ENCODE data around the gene KLF8.

KLF8 gene

DNA sequence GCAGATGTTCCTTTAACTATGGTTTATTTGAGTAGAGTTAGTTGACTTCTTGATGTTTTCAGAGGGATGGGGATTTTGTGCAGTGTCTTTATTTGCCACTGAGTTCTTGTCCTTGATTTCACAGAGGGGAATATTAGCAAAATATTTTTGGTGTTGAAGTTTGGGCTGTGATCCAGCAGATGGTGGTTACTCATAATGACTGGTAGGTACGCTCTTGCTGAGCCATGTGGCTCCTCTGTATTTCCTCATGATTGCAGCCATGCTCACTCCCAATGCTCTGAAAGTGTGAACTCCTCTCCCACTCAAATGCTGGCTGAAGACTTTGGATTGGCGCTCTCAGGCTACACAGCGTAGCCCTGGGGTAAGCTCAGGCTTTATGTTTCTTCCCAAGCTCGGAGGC is 77.7 kb downstream of the KLF8 start:
- no peak for DNase-seq (ENCODE audit: low read depth in 2 of 2, low spot score in 1 of 2)

DNA sequence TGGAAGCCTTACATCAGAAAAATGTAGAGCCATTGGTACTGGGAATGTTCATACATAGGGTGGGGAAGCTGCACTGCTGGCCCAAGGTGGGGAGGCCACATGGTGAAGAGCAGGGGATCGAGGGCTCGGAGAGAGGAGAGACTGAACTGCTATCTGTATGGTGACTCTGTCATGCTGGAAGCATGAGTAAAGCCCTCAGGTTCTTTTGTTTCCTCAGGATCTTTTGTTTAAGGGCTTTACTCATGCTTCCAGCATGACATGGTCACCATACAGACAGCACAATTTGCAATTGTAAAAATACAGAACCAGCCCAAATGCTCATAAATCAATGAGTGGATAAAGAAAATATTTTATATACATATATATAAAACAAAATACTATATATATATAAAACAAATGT is 78.4 kb downstream of the KLF8 start:
- no peak for DNase-seq (ENCODE audit: low read depth in 2 of 2, low spot score in 1 of 2)

DNA sequence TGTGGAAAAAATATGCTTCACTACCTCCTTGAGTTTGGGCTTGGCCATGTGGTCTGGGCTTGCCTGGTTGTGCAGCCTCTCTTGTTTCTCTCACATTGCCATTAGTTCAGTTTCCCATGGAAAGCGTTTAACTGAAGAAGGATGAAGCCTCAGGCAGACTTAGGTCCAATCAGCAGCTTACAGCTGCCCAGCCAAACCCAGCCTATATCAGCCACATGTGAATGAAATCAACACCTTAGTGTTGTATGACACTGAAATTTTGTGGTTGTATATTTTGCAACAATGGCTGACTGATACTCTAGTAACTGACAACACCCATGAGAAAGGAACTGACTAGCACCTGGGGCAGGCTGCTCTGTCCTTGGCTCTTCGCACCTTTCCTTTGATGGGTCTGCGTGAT is 81.2 kb downstream of the KLF8 start:
- DNase-seq (ENCODE audit: low read depth in 2 of 2, low spot score in 1 of 2), result no peak

DNA sequence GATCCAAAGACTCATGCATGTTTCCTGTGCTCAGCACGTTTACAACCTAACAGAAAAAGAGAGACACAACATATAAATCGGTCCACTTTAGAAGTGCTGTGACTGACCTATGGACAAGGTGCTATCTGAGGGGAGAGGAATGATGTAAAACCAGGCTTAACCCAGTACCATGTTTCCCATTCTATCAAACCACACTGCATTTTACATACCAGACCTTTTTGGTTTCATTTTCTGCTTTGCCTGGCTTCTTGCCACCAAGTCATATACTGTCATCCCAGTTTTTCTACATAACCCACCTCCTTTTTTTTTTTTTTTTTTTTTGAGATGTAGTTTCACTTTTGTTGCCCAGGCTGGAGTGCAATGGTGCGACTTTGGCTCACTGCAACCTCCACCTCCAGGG is 82.2 kb downstream of the KLF8 start:
- DNase-seq (ENCODE audit: low read depth in 2 of 2, low spot score in 1 of 2), result no peak

DNA sequence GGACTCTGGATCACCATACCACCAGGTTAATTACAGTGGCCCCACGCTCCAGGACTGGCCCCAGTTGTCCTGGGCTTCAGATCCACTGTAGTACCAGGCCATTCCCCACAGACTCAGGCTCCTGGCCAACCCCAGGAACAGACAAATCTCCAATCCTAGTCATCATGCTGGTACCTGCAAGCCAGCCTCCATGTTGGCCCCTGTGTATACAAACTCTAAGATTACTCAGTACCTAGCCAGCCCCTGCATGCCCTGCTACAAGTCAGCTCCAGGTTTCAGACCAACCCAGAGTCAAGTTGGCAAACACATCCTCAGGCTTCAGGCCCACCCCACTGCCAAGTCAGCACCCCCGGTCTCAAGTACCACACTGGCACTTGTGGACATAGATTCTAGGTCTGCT is 85.9 kb downstream of the KLF8 start:
- no peak for DNase-seq (ENCODE audit: low read depth in 2 of 2, low spot score in 1 of 2)

DNA sequence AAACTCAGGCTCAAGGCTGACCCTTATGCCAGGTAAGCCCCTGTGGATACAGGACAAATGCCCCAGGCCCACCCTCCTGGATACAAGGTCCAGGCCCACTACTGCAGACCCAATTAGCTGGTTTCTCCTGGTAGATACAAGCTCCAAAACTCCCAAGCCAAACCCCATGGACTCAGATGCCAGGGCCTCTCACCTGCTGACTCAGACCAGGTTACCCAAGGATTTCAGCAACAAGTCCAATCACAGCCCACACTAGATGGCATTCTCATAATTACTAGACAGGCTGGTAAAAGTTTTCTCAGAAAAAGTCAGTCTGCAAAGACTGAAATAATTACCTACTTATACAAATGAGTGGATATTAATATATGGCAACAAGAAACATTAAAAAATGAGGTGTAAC is 87.0 kb downstream of the KLF8 start:
- DNase-seq (ENCODE audit: low read depth in 2 of 2, low spot score in 1 of 2), result no peak
